Caco-2 (cell line): ENCODE data around the gene OCLN. TPM values are rescaled to one million over a fixed set of nuclear protein-coding genes. Genes with fewer than 3 reads are reported as not detected.
"Not testable (repeated sequence)": the region's sequence is repeated elsewhere in the genome, so short reads cannot be mapped to it uniquely, and the experiment has no call there.

Source experiments
- BruUV-seq: library from RNA; stranded (reverse); fragments of 400-500 nt; replicated peaks from 2 replicates; lab custom pipeline; 2021; lab: Mats Ljungman, UMichigan
- CTCF ChIA-PET: fragments of 300-600 bp; sonication (Branson Sonifier 250); formaldehyde crosslinking; loops from one replicate; lab custom pipeline; 2022; ENCODE audit warnings: antibody characterized with exemption; lab: Charles Lee
- POLR2A ChIA-PET: fragments of 300-600 bp; sonication (Branson Sonifier 250); formaldehyde crosslinking; loops from one replicate; lab custom pipeline; 2022; ENCODE audit warnings: antibody characterized with exemption; lab: Charles Lee
- DNase-seq, 2 experiments: peaks; one replicate each; pipeline versions ENCODE4 v3.0.0 to v3.0.0-alpha.2; 2020 to 2022
- H3K27me3 ChIP-seq: replicated peaks from 2 replicates; pipeline ENCODE4 v1.6.0; 2011; ENCODE audit warnings: low read length; ENCODE audit not compliant: control insufficient read depth, insufficient read depth
- H3K36me3 ChIP-seq: 2 replicates; pipeline ENCODE4 v1.5.1; 2011; ENCODE audit warnings: low read length; ENCODE audit not compliant: control insufficient read depth, insufficient read depth
- H3K4me1 ChIP-seq: fragments of 250-450 bp; sonication (Bioruptor Pico); 2 replicates; pipeline ENCODE4 v1.5.1; 2020; ENCODE audit warnings: mild to moderate bottlenecking
- H3K4me3 ChIP-seq: 2 replicates; pipeline ENCODE4 v1.5.1; 2011; ENCODE audit warnings: low read depth, mild to moderate bottlenecking, control low read depth, low read length
- H3K9me3 ChIP-seq: fragments of 250-450 bp; sonication (Bioruptor Pico); 2 replicates; pipeline ENCODE4 v1.5.1; 2020; ENCODE audit warnings: mild to moderate bottlenecking, moderate library complexity
- H3K27ac Mint-ChIP-seq: one replicate; pipeline ENCODE4 v1.8.0; 2022; ENCODE audit warnings: mixed read lengths; ENCODE audit not compliant: unreplicated experiment
- H3K27me3 Mint-ChIP-seq: one replicate; pipeline ENCODE4 v1.8.0; 2022; ENCODE audit warnings: mixed read lengths; ENCODE audit not compliant: insufficient read depth, unreplicated experiment
- H3K36me3 Mint-ChIP-seq: one replicate; pipeline ENCODE4 v1.8.0; 2022; ENCODE audit warnings: mild to moderate bottlenecking, mixed read lengths; ENCODE audit not compliant: insufficient read depth, unreplicated experiment
- H3K4me1 Mint-ChIP-seq: one replicate; pipeline ENCODE4 v1.8.0; 2022; ENCODE audit warnings: low read depth, mixed read lengths; ENCODE audit not compliant: unreplicated experiment
- H3K4me3 Mint-ChIP-seq: one replicate; pipeline ENCODE4 v1.8.0; 2022; ENCODE audit warnings: mild to moderate bottlenecking, moderate library complexity, mixed read lengths; ENCODE audit not compliant: unreplicated experiment
- H3K9me3 Mint-ChIP-seq: one replicate; pipeline ENCODE4 v1.8.0; 2022; ENCODE audit warnings: mixed read lengths; ENCODE audit not compliant: unreplicated experiment
- intact Hi-C: fragments of 100-400 bp; cut with micrococcal nuclease; formaldehyde crosslinking; loops from one replicate; pipeline ENCODE4 v1.10.0; 2022; ENCODE audit not compliant: unreplicated experiment
- total RNA-seq: library from RNA; stranded (reverse); gene quantifications from 2 replicates; pipeline ENCODE4 v1.2.3, GENCODE V29; 2022
- TF ChIP-seq, protein P1 (sequence below), 2 experiments: fragments of 200-600 bp in 1 of 2; IDR thresholded peaks; 1 replicate in 1 of 2; 2 replicates in 1 of 2; pipeline versions ENCODE4 v1.5.1 to v1.8.0; 2011 to 2022; ENCODE audit warnings: antibody characterized with exemption in 1 of 2, control low read depth in 1 of 2, inconsistent platforms in 1 of 2, low read depth in 1 of 2, low read length in 1 of 2, mild to moderate bottlenecking in 1 of 2, moderate library complexity in 1 of 2; ENCODE audit not compliant: insufficient read depth in 1 of 2, severe bottlenecking in 1 of 2, unreplicated experiment in 1 of 2

The OCLN gene
- total RNA-seq, 1 experiment from 2014 or later = 174 TPM

- CTCF ChIA-PET = not testable (repeated sequence)
Observed at GRCh38 chr5:69542838-69543618, 50.4 kb downstream of the OCLN start.

GRCh38 chr5:69544602-69545001, 52.0 kb downstream of the OCLN start:
- H3K9me3 Mint-ChIP-seq, H3K36me3 Mint-ChIP-seq, H3K4me3 Mint-ChIP-seq, DNase-seq, H3K4me3 ChIP-seq, intact Hi-C loops, H3K4me1 ChIP-seq, BruUV-seq, H3K9me3 ChIP-seq, H3K27me3 ChIP-seq, H3K36me3 ChIP-seq, H3K27ac Mint-ChIP-seq, H3K4me1 Mint-ChIP-seq, CTCF ChIA-PET, H3K27me3 Mint-ChIP-seq, POLR2A ChIA-PET: not testable (repeated sequence)

More at GRCh38 chr5:69542838-69543618, 50.4 kb downstream of the OCLN start:
- H3K27me3 Mint-ChIP-seq, H3K4me3 ChIP-seq, BruUV-seq, H3K9me3 Mint-ChIP-seq, H3K36me3 ChIP-seq, intact Hi-C loops, DNase-seq, H3K4me3 Mint-ChIP-seq, H3K27me3 ChIP-seq, H3K36me3 Mint-ChIP-seq, H3K4me1 ChIP-seq, H3K4me1 Mint-ChIP-seq, POLR2A ChIA-PET, H3K27ac Mint-ChIP-seq, H3K9me3 ChIP-seq: not testable (repeated sequence)

DNA sequence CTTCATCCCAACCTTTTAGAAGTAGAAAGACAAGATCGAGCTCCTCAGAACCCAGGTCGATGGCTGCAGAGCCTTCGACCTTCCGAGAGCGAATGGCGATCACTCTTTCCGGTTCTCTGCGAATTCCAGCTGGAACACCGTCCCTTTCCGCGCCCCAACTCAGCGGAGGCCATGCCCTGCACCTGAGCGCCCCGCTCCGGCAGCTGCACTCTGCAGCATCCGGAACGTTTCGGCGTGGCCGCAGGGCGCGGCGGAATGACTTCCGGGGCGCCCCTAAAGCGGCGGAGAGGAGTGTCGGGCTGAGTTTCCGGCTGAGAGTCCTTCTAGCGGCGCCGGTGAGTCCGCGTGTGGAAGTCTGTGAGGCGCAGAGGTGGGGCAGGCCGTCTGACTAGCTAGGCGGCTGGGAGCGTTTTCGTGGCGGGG, 67.3 kb downstream of the OCLN start, which contains the start of gene GTF2H2C:
TSS of gene GTF2H2C (plus strand) at position 284 of the 423 bp plus-strand sequence. CDS start 4,942 bp downstream, outside the sequence.
- TF ChIP-seq, protein P1, sequence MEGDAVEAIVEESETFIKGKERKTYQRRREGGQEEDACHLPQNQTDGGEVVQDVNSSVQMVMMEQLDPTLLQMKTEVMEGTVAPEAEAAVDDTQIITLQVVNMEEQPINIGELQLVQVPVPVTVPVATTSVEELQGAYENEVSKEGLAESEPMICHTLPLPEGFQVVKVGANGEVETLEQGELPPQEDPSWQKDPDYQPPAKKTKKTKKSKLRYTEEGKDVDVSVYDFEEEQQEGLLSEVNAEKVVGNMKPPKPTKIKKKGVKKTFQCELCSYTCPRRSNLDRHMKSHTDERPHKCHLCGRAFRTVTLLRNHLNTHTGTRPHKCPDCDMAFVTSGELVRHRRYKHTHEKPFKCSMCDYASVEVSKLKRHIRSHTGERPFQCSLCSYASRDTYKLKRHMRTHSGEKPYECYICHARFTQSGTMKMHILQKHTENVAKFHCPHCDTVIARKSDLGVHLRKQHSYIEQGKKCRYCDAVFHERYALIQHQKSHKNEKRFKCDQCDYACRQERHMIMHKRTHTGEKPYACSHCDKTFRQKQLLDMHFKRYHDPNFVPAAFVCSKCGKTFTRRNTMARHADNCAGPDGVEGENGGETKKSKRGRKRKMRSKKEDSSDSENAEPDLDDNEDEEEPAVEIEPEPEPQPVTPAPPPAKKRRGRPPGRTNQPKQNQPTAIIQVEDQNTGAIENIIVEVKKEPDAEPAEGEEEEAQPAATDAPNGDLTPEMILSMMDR (IDR thresholded peaks at IDR 0.05; ENCODE audit: insufficient read depth in 1 of 2, low read depth in 1 of 2, low read length in 1 of 2, severe bottlenecking in 1 of 2, unreplicated experiment in 1 of 2) = peak in 1 of 2 experiments; percentile 31
- H3K4me1 ChIP-seq, CTCF ChIA-PET, H3K27me3 ChIP-seq, H3K27me3 Mint-ChIP-seq, POLR2A ChIA-PET, H3K9me3 ChIP-seq, H3K9me3 Mint-ChIP-seq, intact Hi-C loops, BruUV-seq, H3K36me3 ChIP-seq, H3K36me3 Mint-ChIP-seq, H3K4me1 Mint-ChIP-seq: not testable (repeated sequence)
- Mint-ChIP-seq H3K27ac (peak within 1 kb of the TSS; percentile 84), H3K4me3 (peak within 1 kb of the TSS; percentile 78)
- peak within 1 kb of the TSS; percentile 35 for H3K4me3 ChIP-seq
- DNase-seq = peak; percentile 84 to 88

- Mint-ChIP-seq H3K27ac (peak overlapping the region; percentile 84), H3K4me3 (peak overlapping the region; percentile 78)
- DNase-seq, H3K27me3 ChIP-seq, H3K36me3 Mint-ChIP-seq, H3K9me3 Mint-ChIP-seq, H3K9me3 ChIP-seq, POLR2A ChIA-PET, H3K27me3 Mint-ChIP-seq, H3K4me1 Mint-ChIP-seq, H3K36me3 ChIP-seq, H3K4me1 ChIP-seq, BruUV-seq, CTCF ChIA-PET, intact Hi-C loops: not testable (repeated sequence)
- H3K4me3 ChIP-seq = peak overlapping the region; percentile 35
Observed at GRCh38 chr5:69560587-69561431, 68.2 kb downstream of the OCLN start.

DNA sequence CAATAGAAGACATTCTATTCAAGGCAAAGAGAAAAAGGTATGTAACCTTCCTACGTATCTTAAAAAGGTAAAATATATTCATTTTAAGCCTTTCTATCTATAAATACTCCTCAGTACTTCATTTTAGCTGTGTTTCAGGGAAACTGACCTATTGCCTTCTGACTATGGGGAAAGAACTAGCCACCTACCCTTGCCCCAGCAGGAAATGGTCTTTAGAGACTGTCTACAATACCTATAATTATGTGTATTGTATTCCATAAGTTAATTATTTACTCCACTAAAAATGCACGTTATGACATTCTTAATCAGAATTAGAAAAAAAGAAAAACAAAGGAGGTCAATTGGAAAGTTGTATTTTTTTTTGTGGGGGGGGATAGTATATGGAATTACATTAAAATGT, 73.6 kb downstream of the OCLN start:
- H3K27me3 ChIP-seq, DNase-seq, H3K36me3 ChIP-seq, intact Hi-C loops, POLR2A ChIA-PET, H3K9me3 Mint-ChIP-seq, H3K9me3 ChIP-seq, H3K4me3 Mint-ChIP-seq, H3K4me3 ChIP-seq, H3K4me1 Mint-ChIP-seq, CTCF ChIA-PET, H3K27me3 Mint-ChIP-seq, H3K4me1 ChIP-seq, BruUV-seq, H3K36me3 Mint-ChIP-seq, H3K27ac Mint-ChIP-seq: not testable (repeated sequence)

DNA sequence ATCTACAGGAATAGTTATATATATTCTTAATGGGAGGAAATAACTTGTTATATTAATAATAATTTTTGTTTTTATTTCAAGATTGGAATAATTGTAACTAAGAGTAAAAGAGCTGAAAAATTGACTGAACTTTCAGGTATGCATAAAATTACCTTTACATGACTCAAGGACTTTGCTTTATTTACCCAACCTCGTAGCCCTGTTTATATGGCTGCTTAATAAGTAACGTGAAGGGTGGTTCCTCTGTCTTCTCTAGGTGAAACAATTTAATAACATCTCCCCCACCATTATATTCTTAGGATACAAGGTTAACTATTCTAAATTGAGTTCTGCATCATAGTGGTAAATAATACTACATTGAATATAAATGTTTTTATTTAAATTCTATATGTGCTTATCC, 75.5 kb downstream of the OCLN start:
- H3K36me3 Mint-ChIP-seq, H3K4me1 ChIP-seq, H3K4me3 ChIP-seq, H3K27me3 ChIP-seq, H3K27ac Mint-ChIP-seq, H3K4me1 Mint-ChIP-seq, POLR2A ChIA-PET, DNase-seq, H3K4me3 Mint-ChIP-seq, intact Hi-C loops, H3K9me3 Mint-ChIP-seq, H3K27me3 Mint-ChIP-seq, H3K9me3 ChIP-seq, H3K36me3 ChIP-seq, CTCF ChIA-PET, BruUV-seq: not testable (repeated sequence)
